Measurements from ENCODE around the gene THOP1.
"Not testable (repeated sequence)": the region's sequence is repeated elsewhere in the genome, so short reads cannot be mapped to it uniquely, and the experiment has no call there.

THOP1 gene

DNA sequence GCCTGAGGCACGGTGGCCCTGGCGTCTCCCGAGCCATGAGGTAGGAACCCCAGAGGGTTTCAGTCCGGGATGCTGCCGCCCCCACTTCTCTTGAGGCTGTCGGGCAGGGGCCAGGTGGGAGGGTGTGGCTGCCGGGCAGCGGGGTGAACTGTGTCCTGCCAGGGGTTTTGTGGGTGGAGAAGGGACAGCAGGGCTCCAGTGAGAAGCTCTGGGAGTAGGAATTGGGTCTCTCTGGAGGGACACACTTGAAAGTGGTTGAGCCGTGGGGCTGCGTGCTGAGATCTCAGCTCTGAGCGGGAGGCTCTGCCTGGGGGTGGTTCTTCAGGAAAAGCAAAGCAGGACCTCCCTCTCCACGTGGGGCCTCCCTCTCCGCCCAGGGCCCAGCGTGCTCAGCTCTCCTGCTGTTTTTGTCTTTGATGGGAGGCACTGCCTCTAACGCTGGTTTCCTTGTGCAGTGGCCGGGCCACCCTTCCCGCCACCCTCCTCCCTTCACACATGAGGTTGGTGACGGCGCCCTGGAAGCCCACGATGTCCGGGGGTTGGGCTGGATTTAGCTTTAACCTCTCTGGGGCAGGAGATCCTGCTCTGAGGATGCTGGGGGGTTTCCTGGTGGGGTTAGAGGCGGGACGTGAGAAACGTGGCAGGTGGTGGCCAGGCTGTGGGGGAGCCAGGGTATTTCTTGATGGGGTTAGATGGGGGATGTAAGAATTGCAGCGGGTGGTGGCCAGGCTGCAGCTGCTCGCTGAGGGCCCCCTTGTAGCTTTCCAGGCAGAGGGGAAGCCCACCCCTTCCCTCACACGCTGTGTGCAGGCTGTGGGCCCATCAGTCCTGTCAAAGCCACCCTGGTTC, 19.1 kb downstream of the THOP1 start:
- DNase-seq = no peak

DNA sequence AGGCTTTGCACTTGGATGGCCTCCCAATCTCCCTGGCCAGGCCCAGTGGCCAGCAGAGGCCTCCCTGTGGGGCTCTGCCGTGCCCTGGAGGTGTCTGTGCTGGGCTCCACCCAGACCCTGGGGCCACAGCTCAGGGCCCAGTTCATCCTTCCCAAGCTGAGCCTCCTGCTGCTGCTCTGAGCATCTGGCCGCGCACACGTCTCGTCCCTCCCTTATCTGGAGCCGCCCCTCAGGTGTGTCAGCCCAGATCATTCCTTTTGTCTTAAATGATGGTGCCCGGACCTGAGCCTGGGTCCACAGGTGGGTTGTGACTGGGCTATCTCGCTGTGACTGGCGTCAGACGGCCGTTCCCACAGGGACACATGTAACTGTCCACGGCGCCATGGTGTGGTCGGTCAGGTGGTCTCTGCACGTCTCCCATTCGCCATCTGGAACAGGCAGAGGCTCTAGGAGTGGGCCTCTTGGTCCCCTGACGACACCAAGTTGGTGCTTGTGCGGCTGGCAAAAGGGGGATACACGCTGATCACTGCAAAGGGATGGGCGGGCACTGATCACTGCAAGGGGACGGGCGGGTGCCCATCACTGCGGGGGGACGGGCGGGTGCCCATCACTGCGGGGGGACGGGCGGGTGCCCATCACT, 20.1 kb downstream of the THOP1 start:
- DNase-seq = no peak

DNA sequence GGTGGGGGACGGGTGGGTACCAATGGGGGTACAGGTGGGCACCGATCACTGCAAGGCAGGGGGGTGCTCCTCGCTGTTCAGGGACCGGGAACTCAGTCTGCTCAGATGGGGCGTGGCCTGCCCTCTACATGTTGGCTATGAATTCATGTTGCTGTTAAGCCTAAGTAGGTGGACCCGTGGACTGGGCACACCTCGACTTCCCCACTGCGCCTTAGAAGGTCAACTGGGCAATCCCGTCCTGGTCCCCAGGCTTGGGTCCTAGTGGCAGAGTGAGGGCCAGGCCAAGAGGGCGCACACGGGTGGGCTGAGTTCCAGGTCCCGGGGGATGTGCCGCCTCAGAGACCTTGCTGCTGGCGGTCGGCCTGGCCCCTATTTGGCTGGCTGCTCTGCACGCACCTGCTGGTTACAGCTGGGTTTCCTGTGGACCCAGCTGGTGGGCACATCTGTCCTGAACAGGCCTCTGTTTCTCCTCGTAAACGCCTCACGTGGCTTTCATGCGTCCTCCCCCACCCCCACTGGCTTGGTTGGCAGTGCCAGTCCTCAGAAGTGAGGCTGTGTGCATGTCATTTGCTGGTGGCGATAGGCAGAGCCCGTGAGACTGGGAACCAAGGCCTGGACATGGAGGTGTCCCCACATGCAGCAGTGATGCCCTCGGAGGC, 20.8 kb downstream of the THOP1 start:
- no peak for DNase-seq

DNA sequence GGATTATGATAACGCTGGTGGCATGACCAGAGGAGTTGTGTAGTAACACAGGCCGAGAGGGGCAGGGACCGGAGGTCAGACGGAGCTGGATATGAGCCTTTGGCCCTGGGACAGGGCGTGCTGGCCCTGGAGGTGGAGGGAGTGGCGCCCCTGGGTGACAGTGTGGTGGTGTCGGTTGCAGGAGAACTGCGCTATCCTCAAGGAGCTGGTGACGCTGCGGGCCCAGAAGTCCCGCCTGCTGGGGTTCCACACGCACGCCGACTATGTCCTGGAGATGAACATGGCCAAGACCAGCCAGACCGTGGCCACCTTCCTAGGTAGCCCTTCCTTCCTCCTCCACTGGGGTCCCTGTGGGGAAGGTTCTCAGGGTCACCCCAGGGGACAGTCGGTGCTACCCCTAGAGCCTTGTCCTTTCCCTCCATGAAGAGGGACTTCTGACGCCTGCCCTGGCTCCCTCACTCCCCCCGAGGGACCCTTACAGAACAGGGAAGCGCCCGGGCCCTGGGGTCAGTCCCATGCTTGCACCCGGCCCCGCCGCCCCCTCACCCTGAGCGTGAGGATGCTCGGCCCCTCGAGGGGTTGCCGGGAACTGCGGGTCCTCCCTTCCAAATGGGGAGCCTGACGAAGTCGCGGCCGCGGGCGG, 21.6 kb downstream of the THOP1 start:
- no peak for DNase-seq

DNA sequence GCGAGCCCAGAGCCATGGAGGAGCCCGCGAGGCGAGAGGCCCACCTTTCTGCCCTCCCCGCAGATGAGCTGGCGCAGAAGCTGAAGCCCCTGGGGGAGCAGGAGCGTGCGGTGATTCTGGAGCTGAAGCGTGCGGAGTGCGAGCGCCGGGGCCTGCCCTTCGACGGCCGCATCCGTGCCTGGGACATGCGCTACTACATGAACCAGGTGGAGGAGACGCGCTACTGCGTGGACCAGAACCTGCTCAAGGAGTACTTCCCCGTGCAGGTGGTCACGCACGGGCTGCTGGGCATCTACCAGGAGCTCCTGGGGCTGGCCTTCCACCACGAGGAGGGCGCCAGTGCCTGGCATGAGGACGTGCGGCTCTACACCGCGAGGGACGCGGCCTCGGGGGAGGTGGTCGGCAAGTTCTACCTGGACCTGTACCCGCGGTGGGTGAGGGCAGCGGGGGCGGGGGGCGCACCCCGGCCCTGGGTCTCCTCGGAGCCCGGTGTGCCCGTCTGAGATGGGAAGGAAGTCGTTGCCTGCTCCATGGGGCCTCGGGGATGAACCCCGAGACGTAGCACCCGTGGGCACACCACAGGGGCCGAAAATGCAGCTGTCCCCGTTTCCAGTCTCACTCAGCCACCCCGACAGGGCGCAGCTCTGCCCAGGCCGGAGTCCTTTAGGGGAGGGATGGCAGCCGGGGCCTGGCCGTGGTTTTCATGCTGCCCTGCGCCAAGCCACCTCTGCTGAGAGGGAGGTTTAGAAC, 22.3 kb downstream of the THOP1 start:
- no peak for DNase-seq

DNA sequence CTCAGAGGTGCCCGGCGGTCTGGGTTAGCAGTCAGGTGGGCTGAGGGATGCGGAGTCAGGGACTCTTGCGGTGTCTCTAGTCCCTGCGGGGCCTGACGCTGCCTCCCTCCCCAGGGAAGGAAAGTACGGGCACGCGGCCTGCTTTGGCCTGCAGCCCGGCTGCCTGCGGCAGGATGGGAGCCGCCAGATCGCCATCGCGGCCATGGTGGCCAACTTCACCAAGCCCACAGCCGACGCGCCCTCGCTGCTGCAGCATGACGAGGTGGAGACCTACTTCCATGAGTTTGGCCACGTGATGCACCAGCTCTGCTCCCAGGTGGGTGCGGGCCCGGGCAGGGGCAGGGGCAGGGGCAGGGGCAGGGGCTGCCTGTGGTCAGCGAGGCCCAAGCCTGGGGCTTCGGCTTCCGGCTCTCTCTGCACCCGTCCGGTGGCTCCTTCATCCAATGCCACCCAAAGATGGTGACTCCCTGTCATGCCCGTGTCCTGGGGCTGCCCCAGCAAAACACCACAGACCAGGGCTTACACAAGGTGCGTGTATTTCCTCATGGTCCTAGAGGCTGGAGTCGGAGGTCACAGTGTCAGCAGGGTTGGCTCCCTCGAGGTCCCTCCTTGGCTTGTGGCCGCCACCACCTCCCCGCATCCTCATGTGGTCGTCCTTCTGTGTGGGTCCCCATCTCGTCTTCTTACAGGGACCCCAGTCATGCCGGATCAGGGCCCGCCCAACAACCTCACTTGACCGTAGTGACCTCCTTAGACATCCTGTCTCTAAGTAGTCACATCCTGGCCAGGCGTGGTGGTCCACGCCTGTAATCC, 23.0 kb downstream of the THOP1 start:
- DNase-seq = no peak

DNA sequence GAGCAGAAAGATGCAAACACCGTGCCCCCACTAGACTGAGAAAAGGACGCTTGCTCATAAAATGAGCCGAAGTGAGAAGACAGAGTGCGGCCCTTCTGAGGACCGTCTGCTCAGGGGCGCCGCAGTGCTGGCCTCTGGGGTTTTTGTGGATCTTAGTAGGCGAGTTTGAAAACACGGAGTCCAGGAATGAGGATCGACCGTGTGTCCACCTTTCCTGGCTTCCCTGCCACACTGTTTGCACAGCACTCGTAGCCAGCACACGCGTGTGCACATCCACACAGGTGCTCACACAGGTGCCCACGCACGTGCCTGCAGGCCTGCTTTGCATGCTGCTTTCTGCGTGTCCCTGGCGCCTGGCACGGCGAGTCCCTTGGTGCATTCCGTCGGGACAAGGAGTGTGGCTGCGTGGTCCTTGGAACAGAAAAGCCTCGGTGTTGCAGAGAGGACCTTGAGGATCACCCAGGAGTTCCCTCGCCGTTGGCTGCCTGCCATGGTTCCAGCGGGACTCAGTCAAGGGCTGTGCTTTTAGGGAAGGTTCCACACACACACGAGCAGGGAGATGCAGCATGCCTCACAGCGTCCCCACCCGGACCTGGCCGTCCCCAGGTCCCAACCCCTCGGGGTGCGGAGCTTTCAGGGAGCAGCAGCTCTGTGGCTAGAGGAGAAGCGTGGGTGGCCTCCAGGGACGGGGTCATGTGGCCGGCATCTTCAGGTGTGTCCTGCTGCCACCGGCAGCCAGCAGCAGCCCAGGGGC, 24.3 kb downstream of the THOP1 start:
- DNase-seq = no peak

DNA sequence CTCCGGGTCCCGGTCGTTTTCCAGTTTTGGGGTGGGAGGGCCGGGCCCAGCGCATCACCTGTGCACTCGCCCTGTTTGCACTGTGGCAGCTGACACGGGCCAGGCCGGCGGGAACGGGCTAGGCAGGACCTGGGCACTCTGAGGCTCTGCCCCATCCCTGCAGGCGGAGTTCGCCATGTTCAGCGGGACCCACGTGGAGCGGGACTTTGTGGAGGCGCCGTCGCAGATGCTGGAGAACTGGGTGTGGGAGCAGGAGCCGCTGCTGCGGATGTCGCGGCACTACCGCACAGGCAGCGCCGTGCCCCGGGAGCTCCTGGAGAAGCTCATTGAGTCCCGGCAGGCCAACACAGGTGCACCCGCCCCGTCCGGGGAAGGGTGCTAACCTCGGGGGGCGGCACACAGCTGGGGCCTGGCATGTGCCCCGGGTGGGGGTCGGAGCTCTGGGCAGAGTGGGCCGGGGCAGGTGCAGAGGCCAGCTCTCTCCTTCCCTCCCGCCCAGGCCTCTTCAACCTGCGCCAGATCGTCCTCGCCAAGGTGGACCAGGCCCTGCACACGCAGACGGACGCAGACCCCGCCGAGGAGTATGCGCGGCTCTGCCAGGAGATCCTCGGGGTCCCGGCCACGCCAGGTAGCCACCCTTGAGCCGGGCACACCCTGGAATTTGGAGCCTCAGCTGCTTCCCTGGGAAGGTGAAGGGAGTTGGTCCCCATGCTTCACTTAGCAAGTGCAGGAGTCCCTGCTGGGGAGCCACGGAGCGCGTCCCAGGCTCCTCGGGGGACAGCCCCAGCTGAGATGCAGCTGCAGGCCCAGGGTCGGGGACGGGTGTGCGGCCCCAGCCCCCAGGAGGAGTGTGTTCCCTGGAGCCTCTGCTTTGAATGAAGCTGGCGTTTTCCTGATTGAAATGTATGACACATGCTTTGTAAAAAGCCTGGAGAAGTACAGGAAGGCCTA, 25.1 kb downstream of the THOP1 start:
- no peak for DNase-seq

DNA sequence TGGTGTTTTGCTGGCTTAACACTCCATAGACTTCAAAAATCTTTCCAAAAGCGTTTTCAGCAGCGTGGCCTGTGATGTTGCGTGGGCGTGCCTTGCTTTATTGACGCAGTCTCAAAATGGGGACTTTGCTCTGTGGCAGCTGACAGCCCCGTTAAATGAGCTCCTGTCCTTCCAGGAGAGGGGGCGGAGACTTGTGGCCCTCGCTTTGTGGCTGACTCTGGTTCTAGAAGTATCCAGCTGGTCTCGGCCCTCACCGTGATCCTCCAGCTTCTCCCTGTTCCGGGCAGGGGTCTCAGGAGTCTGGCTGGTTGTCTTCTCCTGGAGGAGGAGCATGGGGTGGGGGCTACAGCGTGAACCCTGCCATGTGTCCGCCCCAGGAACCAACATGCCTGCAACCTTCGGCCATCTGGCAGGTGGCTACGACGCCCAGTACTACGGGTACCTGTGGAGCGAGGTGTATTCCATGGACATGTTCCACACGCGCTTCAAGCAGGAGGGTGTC, 26.0 kb downstream of the THOP1 start:
- DNase-seq = no peak

DNA sequence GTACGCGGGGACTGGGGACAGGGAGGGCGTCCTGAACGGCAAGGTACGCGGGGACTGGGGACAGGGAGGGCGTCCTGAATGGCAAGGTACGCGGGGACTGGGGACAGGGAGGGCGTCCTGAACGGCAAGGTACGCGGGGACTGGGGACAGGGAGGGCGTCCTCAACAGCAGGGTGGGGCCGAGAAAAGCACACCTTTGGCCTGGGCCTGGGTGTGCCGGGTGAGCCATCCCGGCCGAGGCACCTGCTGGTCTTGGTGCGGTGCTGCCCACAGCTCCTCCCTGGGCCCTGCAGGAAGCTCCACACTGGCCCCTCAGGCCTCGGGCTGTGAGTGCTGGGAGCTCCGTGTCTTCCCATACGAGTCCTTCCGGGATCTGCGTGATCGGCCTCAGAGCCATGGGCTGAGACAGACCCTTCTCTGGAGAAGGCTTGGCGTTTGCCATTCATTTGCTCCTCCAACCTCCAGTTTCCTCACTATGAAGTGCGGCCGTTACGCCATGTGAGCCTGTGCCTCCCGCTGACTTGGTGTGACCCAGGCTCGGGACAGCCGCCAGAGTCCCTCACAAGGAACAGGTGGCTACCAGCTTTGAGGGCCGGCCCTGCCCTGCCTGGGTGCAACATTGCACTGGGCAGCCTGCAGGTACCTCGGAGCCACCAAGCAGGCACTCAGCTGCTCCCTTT, 26.6 kb downstream of the THOP1 start:
- no peak for DNase-seq

DNA sequence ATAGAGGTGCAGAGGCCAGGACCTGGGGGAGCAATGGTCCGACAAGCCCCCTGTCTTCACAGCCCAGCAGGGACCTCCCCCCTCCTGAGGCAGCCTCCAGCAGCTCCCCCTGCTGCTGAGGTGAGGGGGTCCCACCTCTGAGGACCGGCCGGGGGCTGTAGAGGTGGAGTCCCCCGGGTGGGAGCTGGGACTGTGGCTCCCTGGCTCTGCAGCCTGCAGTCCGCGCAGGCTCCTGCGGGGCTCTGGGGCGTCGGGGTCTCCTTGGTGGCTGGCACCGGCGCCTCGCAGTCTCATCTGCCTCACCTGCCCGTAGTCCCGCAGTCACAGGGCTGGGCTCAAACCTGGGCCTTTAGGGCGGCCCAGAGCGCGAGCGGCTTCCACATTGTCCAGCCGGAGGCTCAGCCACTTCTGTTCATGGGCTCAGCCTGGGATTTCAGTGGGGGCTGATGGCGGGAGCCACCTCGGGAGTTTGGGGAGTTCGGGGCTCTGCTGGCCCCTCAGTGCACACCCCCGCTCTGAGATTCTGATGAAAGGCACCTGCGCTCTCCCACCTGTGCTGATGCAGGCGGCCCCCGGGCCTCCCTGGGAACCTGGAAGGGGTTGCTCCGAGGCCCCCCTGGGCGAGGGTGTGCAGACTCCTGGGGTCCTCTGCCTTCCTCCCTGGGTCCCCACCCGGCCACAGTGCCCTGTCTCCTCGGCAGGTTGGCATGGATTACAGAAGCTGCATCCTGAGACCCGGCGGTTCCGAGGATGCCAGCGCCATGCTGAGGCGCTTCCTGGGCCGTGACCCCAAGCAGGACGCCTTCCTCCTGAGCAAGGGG, 27.3 kb downstream of the THOP1 start:
- no peak for DNase-seq

DNA sequence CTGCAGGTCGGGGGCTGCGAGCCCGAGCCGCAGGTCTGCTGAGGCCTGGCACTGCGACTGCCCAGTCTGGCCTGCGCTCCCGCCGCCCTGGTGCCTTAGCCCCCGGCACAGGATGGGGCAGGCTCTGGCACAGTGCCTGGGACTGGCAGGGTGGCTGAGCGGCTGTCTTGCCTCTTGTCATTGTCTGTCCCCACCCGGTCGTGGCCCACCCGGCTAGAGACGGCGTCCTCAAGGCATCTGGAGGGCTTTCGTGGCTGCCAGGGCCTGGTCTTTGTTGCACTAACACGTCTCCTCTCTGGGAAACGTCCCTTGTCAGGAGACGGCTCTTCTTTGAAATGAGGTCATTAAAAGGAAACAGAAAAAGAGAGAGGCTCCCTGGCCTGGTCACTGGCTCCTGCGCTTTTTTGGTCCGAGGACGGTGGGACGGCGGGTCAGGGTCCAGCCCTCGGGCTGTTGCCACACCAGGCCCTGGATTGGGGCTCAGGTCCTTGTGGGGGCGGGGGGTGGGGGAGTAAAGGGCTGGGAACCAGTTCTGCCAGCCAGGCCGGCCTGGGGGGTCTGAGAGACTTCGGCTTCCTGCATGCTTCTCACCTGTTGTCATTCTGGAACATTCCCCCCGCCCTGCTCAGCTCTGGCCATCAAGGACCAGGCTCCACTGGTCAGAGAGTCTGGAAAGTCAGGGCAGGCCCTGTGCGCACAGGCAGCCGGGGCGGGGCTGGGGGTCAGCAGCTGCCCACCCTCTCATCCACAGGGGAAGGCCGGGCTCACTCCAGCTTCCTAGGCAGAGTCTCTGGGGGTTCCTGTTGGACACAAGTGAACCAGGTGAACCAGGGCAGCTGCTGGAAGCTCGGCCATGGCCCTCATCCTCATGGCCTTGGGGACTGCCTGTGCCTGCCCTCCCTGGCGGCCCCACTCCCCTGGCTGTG, 28.2 kb downstream of the THOP1 start:
- no peak for DNase-seq

DNA sequence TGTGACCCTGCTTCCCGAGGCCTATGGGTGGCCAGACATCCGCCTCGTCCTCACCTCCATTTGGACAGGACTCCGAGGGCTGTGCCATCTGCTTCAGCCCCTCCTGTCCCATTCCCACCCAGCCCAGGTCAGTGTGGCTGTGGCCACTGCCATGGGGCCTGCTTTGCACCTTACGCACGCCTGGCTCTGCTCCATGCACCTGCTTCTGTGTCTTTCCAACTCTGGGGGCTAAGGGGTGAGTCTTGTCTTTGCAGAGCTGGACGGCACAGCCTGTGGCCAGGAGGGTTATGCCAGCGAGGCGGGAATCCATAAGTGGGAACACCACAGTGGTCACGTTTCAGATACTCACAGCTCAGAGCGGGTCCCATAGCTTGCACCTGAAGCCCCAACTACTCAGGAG, 29.1 kb downstream of the THOP1 start:
- DNase-seq = no peak

DNA sequence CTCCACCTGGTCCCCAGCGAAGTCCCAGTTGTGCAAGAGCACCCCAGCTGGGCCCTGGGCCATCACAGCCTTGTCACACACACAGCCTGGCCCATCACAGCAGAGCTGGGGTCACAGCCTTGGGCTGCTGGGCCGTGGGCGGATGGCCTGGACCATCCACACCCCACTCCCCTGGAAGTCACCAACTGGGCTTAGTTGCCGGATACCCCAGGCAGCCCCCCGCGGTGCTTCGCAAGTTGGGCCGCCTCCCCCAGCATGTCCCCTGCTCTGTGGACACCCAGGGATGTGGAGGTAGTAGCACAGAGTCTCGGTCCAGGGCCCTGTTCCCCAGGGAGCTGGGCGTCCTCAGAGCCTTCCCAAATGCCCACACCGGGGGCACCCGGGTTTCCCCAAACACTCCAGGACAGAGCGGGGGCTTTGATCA, 29.9 kb downstream of the THOP1 start:
- no peak for DNase-seq

DNA sequence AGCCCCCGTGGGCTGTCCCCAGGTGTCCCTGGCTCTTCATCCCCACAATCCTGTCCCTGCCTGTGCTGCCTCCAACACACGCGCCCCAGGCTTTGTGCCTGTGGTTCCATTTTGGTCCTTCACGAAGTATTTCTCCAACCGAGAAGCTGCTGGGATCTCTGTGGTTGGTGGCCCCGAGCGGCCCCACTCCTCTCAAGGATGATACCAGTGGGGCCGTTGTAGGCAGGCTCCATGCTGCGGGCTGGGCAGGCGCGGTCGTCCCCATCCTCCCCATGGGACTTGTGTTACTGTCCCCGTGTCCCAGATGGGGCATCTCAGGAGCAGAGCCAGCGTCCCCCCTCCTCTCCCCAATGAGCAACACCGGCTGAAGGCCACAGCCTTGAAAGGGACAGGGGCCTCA, 30.6 kb downstream of the THOP1 start:
- no peak for DNase-seq

DNA sequence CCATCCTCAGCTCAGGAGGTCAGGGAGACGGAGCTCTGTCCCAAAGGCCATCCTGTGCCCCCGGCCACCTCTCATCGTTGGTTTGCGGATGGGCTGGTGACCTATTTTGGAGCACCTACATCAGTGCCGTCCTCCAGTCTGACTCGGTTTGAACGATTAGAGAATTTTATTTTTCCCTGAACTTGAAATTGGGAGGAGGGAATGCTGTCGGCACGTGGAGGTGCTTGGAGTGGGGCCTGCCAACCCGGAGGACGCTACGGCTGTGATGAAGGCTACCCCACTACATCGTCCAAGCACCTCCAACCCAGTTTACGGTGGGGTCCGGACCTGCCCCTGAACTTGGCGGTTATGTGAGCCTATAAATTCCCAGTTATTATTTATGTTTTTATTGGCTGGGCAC, 31.3 kb downstream of the THOP1 start:
- DNase-seq = no peak

DNA sequence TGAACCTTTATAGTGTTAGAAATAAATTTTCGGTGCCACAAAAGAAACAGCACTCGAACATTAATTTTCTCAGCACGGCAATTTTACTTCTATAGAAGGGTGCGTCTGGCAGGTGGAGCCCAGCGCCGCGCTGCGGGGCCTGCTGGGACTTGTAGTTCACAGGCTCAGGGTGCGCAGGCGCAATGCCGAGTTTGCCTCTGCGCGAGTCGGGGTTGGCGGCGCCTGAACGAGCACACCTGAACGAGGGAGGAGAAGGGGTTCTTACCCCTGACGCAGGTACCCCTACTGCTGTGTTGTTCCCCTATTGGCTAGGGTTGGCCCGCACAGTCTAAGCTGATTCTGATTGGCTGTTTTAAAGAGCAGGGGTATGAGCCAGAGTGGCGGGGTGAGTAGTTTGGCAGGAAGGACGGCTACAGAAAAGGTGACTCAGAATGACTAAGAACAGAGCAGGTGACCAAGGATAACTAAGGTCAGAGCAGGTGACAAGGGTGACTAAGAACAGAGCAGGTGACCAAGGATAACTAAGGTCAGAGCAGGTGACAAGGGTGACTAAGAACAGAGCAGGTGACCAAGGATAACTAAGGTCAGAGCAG, 32.0 kb downstream of the THOP1 start:
- DNase-seq = not testable (repeated sequence)

Measured in CD4-positive, alpha-beta T cell treated with Interferon gamma for 1 hour (primary cell).